Measurements from ENCODE around the gene MRPS16.

GRCh38 chr10:73239908-73240307 lies 12.5 kb downstream of the MRPS16 start:
- no peak for TF ChIP-seq MAX (IDR thresholded peaks at IDR 0.05; ENCODE audit: low read depth)
- no peak for TF ChIP-seq FOXM1 (IDR thresholded peaks at IDR 0.05; ENCODE audit: low read depth)
- no peak for TF ChIP-seq PBX3 (IDR thresholded peaks at IDR 0.05)
- no peak for TF ChIP-seq CTCF (IDR thresholded peaks at IDR 0.05)

Measured in SK-N-SH (cell line).